GM12878 (cell line): Measurements from ENCODE around the gene LASP1NB.

ENCODE experiments used
- CTCF ChIP-seq, 3 experiments: IDR thresholded peaks in 2 of 3; conservative IDR thresholded peaks in 1 of 3; 2 replicates each; pipeline ENCODE4 v1.5.1; 2011; ENCODE audit warnings: low read depth in 3 of 3, low read length in 3 of 3, mild to moderate bottlenecking in 3 of 3, control low read depth in 2 of 3, moderate library complexity in 2 of 3, inconsistent platforms in 1 of 3, mixed read lengths in 1 of 3; ENCODE audit not compliant: control insufficient read depth in 2 of 3, insufficient read depth in 1 of 3; ENCODE audit errors: extremely low read depth in 1 of 3
- FOXK2 ChIP-seq: fragments of 450-650 bp; IDR thresholded peaks from 2 replicates; pipeline ENCODE4 v1.6.1; 2017; ENCODE audit warnings: mild to moderate bottlenecking, moderate library complexity
- NFIC ChIP-seq: IDR thresholded peaks from 2 replicates; pipeline ENCODE4 v1.6.1; 2012; ENCODE audit warnings: low read depth, mild to moderate bottlenecking, inconsistent platforms, low read length, moderate library complexity
- ZNF274 ChIP-seq: IDR thresholded peaks from one replicate; pipeline ENCODE4 v1.8.0; 2011; ENCODE audit not compliant: insufficient read length, insufficient read depth

GRCh38 chr17:38898812-38899348 lies 26.5 kb upstream of the LASP1NB start:
- TF ChIP-seq FOXK2 (no peak), CTCF (IDR thresholded peaks at IDR 0.05 in 2 of 3, conservative IDR thresholded peaks at IDR 0.05 in 1 of 3; ENCODE audit: control insufficient read depth in 2 of 3, extremely low read depth in 1 of 3, insufficient read depth in 1 of 3, low read depth in 3 of 3, low read length in 3 of 3) (no peak), NFIC (peak; percentile 79), ZNF274 (no peak)
